NCI-H345 (cell line): ENCODE measurements around the gene OR5H6.
"Not testable (repeated sequence)": the region's sequence is repeated elsewhere in the genome, so short reads cannot be mapped to it uniquely, and the experiment has no call there.

ENCODE experiments used
- DNase-seq: peaks from one replicate; lab custom pipeline; 2025; lab: John Stamatoyannopoulos, UW

The OR5H6 gene

DNA sequence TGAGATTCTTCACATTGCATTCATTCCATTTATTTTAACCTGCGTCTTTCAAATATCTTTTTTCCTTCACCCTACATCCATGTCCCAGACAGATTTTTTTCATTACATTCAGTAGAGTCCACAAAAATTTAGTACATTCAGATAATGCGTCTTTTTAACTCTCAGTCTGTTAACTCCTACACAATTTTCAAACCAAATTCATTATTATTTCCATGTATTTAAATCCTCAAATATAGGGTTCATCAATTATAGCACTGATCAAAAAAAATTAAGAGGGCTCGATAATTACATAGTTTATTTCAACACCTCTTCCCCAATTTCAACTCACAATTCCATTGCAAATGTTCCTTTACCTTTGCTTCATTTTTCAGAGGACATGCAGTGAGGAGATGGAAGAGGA is at the start of gene OR5H6:
Gene OR5H6 (plus strand): TSS at position 301 of the 400 bp plus-strand sequence. CDS start 89 bp downstream, at position 390.
- no peak for DNase-seq

DNA sequence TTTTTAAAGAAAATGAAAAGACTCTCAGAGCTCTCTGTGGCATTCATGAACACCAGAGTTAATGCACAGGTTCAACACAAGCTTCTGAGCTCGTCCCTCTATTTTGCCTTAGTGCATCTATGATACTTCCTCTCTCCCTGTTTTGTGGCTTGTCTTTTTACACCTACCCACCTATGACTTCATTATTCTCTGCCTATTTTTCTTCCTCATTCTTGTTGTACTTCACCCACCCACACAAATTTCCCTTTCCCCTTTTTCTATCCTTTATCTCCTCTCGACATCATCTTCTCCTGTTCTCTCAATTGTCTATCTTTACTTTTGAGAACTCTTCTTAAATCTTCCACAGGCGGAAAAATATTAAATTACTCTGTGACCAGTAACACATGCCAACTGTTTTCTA is 49.0 kb upstream of the OR5H6 start:
- DNase-seq = no peak

DNA sequence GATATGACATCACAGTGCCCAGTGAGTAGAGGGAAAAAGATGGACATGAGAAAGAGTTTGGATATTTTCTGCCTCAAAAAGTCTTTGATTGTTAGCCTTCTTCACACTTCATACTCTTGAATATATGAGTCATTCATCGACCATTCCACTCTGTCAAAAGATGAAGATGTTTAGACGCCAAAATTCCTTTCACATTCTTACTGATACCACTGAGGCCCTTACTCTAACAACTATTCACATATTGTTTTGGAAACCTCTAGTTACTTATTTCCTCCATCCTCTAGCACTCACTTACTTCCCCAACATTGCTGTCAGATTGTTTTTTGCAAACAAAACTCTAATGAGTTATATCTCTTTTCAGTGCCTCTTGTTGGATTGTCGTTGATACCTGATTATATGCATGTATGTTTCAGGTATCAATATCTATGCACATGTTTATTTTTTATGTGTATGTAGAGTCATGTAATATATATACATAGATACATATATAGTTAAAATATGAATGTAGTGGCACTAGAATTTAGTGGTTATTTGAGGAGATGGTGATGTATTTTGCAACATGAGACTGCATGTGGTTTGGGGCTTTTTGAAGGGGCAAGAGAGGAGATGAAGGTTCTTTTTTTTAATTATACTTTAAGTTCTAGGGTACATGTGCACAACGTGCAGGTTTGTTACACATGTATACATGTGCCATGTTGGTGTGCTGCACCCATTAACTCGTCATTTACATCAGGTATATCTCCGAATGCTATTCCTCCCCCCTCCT is 40.0 kb upstream of the OR5H6 start:
- DNase-seq = no peak

DNA sequence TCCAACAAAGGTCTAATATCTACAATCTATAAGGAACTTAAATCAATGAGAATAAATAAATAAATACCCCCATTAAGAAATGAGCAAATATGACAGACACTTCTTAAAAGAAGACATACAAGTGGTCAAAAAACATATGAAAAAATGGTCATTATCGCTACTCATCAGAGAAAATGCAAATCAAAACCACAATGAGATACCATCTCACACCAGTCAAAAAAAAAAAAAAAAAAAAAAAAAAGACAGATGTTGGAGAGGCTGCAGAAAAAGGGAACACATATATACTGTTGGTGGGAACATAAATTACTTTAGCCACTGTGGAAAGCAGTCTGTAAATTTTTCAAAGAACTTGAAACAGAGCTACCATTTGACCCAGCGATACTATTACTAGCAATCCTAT is 31.6 kb upstream of the OR5H6 start:
- DNase-seq = no peak

DNA sequence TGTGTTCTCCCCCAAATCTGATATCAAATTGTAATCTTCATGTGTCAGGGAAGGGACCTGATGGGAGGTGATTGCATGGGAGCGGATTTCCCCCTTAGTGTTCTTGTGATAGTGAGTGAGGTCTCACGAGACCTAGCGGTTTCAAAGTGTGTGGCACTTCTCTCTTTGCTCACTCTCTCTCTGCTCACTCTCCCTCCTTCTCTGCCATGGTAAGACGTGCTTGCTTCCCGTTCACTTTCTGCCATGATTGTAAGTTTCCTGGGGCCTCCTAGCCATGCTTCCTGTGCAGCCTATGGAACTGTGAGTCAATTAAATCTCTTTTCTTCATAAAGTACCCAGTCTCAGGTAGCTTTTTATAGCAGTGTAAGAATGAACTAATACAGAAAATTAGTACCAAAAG is 30.6 kb upstream of the OR5H6 start:
- DNase-seq = no peak

DNA sequence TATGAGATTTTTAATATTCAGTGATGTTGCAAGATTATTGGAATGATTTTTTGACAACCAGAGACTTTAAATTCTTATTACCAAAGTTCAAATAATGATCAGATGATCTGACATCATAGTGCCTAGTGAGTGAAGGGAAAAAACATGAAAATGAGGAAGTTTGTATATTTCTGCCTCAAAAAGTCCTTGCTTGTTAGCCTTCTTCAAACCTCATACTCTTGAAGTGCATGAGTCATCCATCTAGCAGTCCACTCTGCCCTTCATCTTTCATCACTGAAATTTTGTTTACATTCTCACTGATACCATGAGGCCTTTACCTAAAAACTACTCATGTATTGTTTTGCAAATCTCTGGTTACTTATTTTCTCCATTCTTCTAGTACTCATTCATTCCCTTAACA is 23.9 kb upstream of the OR5H6 start:
- no peak for DNase-seq

DNA sequence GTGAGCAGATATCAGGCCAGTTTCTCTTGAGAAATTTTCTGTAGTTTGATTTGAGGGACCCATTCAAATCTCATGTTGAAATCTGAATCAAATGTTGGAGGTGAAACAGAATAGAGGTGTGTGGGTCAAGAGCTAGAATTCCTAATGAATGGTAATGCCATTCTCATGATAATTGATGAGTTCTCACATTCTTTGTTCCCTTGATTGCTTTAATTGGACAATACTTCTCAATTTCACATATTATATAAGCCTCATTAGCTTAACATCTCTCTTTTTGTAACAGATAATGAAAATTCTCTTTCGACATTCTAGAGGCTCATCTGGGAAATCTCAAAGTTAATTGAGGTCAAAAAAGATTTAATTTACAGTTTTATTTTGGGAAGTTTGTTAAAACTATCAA is 21.9 kb upstream of the OR5H6 start:
- no peak for DNase-seq

DNA sequence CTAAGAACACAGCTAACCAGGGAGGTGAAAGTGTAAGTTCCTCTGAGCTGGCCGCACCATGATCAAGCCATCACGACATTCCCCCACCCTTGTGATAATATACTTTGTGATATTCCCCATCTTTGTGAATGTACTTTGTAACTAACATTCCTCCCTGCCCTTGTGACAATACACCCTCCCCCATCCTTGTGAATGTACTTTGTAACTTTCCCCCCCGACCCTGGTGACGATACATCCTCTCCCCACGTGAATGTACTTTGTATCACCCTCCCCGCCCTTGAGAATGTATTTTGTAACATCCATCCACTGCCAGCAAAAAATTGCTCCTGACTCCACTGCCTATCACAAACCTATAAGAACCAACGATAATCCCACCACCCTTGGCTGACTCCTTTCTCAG is 20.2 kb upstream of the OR5H6 start:
- DNase-seq = no peak

DNA sequence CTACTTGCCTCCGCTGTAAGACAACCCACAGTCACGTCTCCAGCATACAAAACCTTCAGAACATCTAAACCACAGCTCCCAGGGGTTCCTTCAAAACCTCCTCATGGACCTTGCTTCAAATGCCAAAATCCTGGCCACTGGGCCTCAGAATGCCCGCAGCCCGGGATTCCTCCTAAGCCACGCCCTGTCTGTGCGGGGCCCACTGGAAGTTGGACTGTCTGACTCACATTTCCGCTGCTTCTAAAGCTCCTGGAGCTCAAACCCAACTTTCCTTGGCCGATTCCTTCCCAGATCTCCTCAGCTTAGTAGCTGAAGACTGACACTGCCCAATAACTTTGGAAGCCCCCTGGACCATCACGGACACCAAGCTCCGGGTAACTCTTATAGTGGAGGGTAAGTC is 17.9 kb upstream of the OR5H6 start:
- no peak for DNase-seq

DNA sequence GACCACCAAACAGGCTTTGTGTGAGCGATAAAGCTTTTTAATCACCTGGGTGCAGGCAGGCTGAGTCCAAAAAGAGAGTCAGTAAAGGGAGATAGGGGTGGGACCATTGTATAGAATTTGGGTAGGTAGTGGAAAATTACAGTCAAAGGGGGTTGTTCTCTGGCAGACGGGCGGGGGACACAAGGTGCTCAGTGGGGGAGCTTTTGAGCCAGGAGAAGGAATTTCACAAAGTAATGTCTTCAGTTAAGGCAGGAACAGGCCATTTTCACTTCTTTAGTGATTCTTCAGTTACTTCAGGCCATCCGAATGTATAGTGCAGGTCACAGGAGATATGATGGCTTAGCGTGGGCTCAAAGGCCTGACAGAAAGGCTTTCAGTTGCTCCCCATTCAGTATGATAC is 8.0 kb upstream of the OR5H6 start:
- not testable (repeated sequence) for DNase-seq

DNA sequence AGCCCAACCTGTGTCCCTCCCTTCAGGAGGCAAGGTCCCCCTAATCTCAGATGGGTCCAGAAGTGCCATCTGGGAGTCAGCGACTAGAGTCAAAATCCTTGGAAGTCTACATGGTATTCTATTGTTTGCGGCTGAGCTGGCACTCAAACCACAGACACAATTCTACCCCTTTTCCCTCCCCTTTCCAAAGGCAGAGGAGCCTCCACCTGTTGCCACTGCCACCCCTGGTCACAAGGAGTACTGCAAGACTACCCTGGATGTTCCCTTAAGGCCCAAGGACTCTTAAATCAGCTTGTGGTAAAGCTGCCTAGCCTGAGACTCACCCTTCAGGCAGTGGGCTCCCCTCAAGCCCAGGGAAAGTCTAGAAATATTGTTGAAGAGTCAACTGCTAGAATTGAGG is 4.3 kb upstream of the OR5H6 start:
- no peak for DNase-seq

DNA sequence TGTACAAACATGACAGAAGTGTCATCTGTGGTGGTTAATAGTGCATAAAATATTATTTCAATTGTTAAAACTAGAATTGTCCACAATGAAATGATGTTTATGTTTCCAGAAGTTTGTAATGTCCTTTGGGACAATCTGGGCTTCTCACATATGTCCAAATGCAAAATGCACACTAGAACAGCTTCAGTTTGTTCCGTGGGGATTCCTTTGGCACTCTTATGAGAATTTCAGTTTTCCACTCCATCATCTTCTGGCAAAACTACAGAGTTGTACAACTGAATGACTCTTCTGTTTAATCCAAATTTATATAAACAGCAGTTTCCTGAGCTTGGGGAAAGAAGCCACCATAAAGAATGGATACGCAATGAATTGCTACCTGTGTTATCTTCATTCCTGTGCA is 2.0 kb upstream of the OR5H6 start:
- DNase-seq = no peak

DNA sequence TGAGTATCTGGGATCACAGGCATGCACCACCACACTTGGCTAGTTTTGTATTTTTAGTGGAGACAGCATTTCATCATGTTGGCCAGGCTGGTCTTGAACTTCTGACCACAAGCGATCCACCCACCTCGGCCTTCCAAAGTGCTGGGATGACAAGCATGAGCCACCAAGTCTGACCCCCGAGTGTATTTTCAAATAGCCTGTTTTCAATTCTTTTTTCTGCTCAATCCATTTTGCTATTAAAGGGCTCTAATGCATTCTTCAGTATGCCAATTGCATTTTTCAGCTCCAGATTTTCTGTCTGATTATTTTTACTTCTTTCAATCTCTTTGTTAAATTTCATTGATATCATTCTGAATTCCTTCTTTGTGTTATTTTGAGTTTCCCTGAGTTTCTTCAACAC is 5.8 kb downstream of the OR5H6 start:
- DNase-seq = no peak

DNA sequence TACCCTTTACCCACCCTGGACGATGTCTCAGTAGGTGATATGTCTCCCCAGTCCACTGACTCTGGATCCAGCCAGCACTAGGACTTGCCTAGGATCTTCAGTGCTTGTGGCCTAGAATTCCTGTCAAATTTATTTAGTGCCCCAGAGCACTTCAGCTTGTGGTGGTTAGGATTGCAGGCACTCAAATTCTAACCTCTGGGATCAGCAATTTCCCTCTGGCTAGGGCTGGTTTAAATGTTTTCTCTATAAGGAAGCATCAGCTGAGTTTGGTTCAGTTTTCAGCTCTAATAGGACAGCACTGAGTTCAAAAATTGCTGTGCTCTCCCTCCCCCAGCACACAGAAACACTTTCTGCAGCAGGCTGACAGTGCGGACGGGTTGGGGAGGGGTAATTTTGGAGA is 8.1 kb downstream of the OR5H6 start:
- no peak for DNase-seq

DNA sequence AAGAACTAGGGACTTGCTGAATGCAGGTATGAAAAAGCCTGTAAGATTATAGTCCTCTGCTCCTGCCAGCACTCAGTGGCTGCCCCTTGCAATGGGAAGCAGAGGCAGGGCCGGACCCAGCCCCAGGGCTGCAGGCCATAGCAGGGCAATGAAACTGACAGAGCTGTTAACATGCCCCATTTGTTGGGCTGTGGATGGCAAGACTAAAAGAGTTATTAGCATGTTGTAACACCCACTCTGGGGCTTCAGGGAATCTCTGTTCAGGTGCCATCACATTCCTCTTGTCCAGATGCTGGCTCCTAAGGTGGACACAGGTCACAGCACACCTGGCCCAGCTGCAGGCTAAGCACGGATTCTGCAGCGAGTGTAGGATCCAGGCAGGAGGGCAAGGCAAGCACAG is 10.9 kb downstream of the OR5H6 start:
- DNase-seq = no peak

DNA sequence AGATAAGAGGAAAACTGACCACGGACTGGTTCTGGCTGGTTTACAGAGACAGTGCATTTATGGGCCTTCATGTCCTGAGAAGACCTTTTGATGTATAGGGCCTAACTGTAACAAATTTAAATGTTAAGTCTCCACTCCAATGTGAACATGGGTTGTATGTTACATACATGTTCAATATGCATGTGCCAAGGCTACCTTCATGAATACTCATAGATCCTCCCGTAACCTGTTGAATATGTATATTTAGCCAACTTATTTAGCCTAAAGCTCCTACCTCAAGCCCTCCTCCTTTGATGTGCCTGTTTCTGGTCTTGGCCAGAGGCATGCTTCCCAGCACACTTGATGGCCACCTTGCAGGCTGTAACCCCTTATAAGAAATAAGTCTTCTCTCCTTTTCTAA is 18.2 kb downstream of the OR5H6 start, which contains the start of gene OR5H2:
Gene OR5H2 (plus strand): TSS at position 301 of the 400 bp plus-strand sequence. CDS start 398 bp downstream, outside the sequence.
- no peak for DNase-seq

DNA sequence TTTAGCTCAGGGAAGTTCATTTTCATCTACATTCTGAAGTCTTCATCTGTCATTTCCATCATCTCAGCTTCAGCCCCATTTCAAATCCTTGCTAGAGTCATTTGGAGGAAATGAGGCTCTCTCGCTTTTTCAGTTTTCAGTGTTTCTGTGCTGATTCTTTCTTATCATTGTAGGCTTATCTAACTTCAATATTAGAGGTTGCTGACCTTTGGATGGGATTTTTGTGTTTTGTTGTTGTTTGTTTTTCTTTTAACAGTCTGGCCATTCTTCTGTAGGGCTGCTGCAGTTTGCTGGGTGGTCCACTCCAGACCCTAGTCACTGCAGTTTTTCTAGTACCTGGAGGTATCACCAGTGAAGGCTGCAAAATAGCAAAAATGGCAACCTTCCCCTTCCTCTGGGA is 26.9 kb downstream of the OR5H6 start:
- DNase-seq = no peak

DNA sequence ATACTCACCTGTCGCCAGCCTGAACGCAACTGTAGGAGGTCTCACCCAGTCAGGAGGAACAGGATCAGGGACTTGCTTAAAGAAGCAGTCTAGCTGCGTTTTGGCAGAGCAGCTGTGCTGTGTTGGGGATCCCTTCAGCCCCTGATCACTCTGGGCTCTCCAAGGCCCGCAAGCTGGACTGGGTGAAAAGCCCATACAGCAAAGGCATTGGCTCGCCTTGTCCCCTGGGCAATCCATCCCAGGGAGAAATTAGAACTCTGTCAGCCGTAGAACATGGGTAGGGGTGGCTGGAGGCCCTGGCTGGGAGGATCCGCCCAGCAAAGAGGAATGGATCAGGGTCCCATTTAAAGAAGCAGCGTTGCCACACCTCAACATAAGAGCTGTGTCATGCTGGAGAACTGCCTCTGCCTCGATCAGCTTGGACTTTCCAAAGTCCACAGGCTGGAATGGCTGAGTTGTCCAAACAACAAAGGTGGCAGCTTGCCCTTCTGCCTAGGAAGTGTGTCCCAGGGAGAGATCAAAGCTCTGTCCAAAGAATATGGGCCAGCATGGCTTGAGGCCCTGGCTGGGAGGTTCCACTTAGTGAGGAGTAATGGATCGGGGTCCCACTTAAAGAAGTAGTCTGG is 27.4 kb downstream of the OR5H6 start:
- no peak for DNase-seq
